ENCODE data around the gene ADGRD1.

DNA sequence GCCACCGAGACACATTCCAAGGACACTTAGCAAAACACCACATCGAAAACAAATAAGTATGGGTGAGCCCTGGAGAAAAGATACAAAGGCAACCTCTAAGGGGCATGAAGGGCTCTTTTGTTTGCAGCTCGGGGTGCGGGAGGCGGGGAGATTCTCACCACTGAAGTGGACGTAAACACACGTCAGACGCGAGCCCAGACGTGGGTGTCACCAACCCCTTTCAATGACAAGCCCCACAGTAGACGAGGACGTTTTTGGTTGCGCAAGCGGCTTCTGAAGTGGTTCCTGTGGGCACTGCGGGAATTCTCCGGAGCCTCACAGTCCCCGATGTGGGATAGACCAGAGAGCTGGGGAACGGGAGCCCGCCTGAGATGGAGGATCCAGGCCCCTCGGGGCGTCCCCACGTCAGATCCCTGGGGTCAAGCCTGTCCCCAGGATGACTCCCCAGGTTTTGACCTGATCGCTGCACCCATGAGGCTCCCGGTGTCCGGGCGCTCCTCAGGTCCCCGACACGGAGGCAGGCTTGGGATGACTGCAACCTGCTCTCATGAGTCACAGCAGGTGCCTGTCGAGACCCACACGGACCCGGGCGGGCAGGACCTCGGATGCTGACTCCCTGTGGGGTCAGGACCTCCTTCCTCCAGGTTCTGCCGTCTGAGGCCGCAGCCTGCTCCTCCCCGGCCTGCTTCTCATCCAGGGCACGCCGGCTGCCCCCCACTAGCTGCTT, 20.3 kb upstream of the ADGRD1 start:
- TF ChIP-seq, protein P1, sequence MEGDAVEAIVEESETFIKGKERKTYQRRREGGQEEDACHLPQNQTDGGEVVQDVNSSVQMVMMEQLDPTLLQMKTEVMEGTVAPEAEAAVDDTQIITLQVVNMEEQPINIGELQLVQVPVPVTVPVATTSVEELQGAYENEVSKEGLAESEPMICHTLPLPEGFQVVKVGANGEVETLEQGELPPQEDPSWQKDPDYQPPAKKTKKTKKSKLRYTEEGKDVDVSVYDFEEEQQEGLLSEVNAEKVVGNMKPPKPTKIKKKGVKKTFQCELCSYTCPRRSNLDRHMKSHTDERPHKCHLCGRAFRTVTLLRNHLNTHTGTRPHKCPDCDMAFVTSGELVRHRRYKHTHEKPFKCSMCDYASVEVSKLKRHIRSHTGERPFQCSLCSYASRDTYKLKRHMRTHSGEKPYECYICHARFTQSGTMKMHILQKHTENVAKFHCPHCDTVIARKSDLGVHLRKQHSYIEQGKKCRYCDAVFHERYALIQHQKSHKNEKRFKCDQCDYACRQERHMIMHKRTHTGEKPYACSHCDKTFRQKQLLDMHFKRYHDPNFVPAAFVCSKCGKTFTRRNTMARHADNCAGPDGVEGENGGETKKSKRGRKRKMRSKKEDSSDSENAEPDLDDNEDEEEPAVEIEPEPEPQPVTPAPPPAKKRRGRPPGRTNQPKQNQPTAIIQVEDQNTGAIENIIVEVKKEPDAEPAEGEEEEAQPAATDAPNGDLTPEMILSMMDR (IDR thresholded peaks at IDR 0.05): no peak
- TF ChIP-seq POLR2A (IDR thresholded peaks at IDR 0.05): no peak

All from breast epithelium (tissue), 3 donors.